HG03097 (cell line): Measurements from ENCODE around the gene FAM163B.

Experiments
- ATAC-seq: cut with Tn5 transposase; IDR thresholded peaks from one replicate; pipeline ENCODE4 v1.9.1; 2021; ENCODE audit not compliant: unreplicated experiment, low FRiP score

FAM163B gene

GRCh38 chr9:133534346-133535291, 74.6 kb downstream of the FAM163B start, which contains the start of gene ADAMTSL2:
Gene ADAMTSL2, plus strand, starts transcription at chr9:133534704. Its CDS starts 2,009 bp downstream, at chr9:133536713.
- no peak for ATAC-seq

GRCh38 chr9:133533857-133534256, 75.3 kb downstream of the FAM163B start:
- ATAC-seq, result no peak

- no peak for ATAC-seq
Measured at GRCh38 chr9:133532937-133533668, 76.1 kb downstream of the FAM163B start.

GRCh38 chr9:133531293-133531692, 77.9 kb downstream of the FAM163B start:
- no peak for ATAC-seq

GRCh38 chr9:133529874-133530273, 79.3 kb downstream of the FAM163B start:
- ATAC-seq, result no peak

- ATAC-seq, result no peak
Measured at GRCh38 chr9:133529457-133529856, 79.7 kb downstream of the FAM163B start.

- no peak for ATAC-seq
Measured at GRCh38 chr9:133528876-133529241, 80.3 kb downstream of the FAM163B start.

- ATAC-seq, result no peak
Measured at GRCh38 chr9:133528001-133528875, 81.0 kb downstream of the FAM163B start.

GRCh38 chr9:133527444-133527920, 81.7 kb downstream of the FAM163B start:
- ATAC-seq, result no peak
